Measurements from ENCODE around the gene MRTO4. TPM values are rescaled to one million over a fixed set of nuclear protein-coding genes. Genes with fewer than 3 reads are reported as not detected.
"Not testable (repeated sequence)": the region's sequence is repeated elsewhere in the genome, so short reads cannot be mapped to it uniquely, and the experiment has no call there.

MRTO4 gene
- 33.2 TPM for polyA plus RNA-seq (2013, experiment 1 of 2; ENCODE audit: insufficient read length)
- 35.7 TPM for polyA plus RNA-seq (2013, experiment 2 of 2; ENCODE audit: insufficient read length)

- DNase-seq: peak; percentile 80
Observed at GRCh38 chr1:19251305-19252196, at the start of gene MRTO4, which contains the start of gene EMC1. TSS of gene MRTO4 (plus strand) at chr1:19251805. CDS start at chr1:19251836, 31 bp downstream. TSS of gene EMC1 (minus strand) at chr1:19251524. CDS start at chr1:19251509, 15 bp downstream.

GRCh38 chr1:19202396-19202795, 49.2 kb upstream of the MRTO4 start:
- DNase-seq: no peak

GRCh38 chr1:19203440-19203839, 48.2 kb upstream of the MRTO4 start:
- DNase-seq: peak; percentile 14

- DNase-seq: no peak
Observed at GRCh38 chr1:19204446-19205266, 46.9 kb upstream of the MRTO4 start.

- DNase-seq: no peak
Observed at GRCh38 chr1:19205403-19205802, 46.2 kb upstream of the MRTO4 start.

- DNase-seq: no peak
Observed at GRCh38 chr1:19205845-19206244, 45.8 kb upstream of the MRTO4 start.

- no peak for DNase-seq
Observed at GRCh38 chr1:19206947-19207346, 44.7 kb upstream of the MRTO4 start.

- DNase-seq: peak; percentile 21
Observed at GRCh38 chr1:19208710-19209438, 42.7 kb upstream of the MRTO4 start.

- peak; percentile 21 for DNase-seq
Observed at GRCh38 chr1:19209439-19209989, 42.1 kb upstream of the MRTO4 start.

GRCh38 chr1:19209990-19210771, 41.4 kb upstream of the MRTO4 start, which contains the start of gene UBR4:
TSS of gene UBR4 (minus strand) at chr1:19210266. CDS start at chr1:19210248, 18 bp downstream.
- DNase-seq: peak; percentile 93

- DNase-seq: no peak
Observed at GRCh38 chr1:19210772-19211549, 40.6 kb upstream of the MRTO4 start.

GRCh38 chr1:19212167-19212566, 39.4 kb upstream of the MRTO4 start:
- no peak for DNase-seq

GRCh38 chr1:19213580-19213979, 38.0 kb upstream of the MRTO4 start:
- no peak for DNase-seq

- DNase-seq: not testable (repeated sequence)
Observed at GRCh38 chr1:19216585-19216984, 35.0 kb upstream of the MRTO4 start.

- no peak for DNase-seq
Observed at GRCh38 chr1:19219451-19219850, 32.2 kb upstream of the MRTO4 start.

GRCh38 chr1:19220080-19220846, 31.3 kb upstream of the MRTO4 start:
- no peak for DNase-seq

- DNase-seq: no peak
Observed at GRCh38 chr1:19220991-19221390, 30.6 kb upstream of the MRTO4 start.

GRCh38 chr1:19222573-19222972, 29.0 kb upstream of the MRTO4 start:
- no peak for DNase-seq

Measured in fibroblast of skin of abdomen (primary cell).